ENCODE results near the gene ANLN. TPM values are rescaled to one million over a fixed set of nuclear protein-coding genes. Genes with fewer than 3 reads are reported as not detected.

Gene ANLN
- total and polyA plus RNA-seq, 3 donors from 2014 or later: 17.3 to 35.5 (median 17.6) TPM

DNA sequence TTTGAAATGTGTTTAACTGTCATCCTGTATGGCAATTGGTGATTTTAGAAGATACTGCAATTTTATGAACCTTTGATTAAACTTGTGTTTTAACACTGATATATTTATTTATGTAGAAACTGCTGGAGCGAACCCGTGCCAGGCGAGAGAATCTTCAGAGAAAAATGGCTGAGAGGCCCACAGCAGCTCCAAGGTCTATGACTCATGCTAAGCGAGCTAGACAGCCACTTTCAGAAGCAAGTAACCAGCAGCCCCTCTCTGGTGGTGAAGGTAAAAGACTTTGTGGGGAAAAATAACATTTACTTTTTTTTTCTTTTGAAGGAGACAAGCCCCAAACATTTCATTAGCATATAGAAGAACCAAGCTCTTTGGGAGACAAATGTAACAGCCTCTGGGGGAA lies 6.5 kb downstream of the ANLN start:
- intact Hi-C loops (cut with DNase I; ENCODE audit: low total_unique reads): no loop called here
- no peak for DNase-seq
- 97 to 98% methylated on average over 4 of the region's 4 CpGs for WGBS, 2 donors

DNA sequence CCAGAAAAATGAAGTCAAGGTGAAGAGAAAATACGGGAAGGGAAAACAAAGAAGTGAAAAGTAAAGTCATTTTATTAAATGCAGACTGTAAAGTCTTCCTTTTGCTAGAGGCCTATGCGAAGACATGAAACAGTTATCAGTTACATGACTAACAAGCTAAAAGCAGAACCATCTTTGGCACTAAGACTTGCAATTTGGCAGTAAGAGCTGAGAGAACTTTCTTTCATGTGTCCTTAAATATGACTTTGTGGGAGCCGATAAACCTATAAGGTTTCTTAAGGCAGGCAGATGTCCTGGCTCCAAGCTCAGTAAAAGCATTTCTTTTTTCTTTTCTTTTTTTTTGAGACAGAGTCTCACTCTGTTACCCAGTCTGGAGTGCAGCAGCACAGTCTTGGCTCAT lies 10.4 kb downstream of the ANLN start:
- no peak for TF ChIP-seq POLR2A (IDR thresholded peaks at IDR 0.05)
- TF ChIP-seq, protein P1, sequence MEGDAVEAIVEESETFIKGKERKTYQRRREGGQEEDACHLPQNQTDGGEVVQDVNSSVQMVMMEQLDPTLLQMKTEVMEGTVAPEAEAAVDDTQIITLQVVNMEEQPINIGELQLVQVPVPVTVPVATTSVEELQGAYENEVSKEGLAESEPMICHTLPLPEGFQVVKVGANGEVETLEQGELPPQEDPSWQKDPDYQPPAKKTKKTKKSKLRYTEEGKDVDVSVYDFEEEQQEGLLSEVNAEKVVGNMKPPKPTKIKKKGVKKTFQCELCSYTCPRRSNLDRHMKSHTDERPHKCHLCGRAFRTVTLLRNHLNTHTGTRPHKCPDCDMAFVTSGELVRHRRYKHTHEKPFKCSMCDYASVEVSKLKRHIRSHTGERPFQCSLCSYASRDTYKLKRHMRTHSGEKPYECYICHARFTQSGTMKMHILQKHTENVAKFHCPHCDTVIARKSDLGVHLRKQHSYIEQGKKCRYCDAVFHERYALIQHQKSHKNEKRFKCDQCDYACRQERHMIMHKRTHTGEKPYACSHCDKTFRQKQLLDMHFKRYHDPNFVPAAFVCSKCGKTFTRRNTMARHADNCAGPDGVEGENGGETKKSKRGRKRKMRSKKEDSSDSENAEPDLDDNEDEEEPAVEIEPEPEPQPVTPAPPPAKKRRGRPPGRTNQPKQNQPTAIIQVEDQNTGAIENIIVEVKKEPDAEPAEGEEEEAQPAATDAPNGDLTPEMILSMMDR (IDR thresholded peaks at IDR 0.05): no peak
- no peaks in the 10 kb centered on the region for H3K4me1 ChIP-seq

More for the DNA sequence above, 6.5 kb downstream of the ANLN start:
- no peaks in the 10 kb centered on the region for H3K4me1 ChIP-seq
- H3K9me3 ChIP-seq: no peaks in the 10 kb centered on the region
- TF ChIP-seq, protein P1 (IDR thresholded peaks at IDR 0.05): no peak
- no peaks in the 10 kb centered on the region for H3K36me3 ChIP-seq (ENCODE audit: low read depth, missing control alignments)
- no peak overlapping the region for H3K4me3 ChIP-seq
- H3K27me3 ChIP-seq: no peaks in the 10 kb centered on the region
- H3K27ac ChIP-seq: no peak overlapping the region

DNA sequence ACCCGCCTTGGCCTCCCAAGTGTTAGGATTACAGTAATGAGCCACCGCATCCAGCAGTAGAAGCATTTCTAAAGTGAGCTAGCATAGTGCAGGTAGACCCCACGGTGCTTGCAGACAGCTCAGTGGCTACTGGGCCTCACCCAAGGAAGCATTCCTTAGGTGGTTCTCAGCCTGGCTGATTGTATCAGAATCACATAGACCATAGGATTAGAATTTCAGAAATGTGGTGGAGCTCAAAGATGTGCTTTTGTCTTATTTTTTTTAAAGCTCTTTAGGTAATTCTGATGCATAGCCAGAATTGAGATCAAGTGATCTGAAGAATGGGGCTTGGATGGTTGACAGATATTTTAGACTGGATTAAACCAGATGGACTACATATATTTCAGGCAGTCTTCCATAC lies 10.9 kb downstream of the ANLN start:
- intact Hi-C loops (cut with DNase I; ENCODE audit: low total_unique reads): no loop called here
- Histone ChIP-seq H3K4me3 (no peak overlapping the region), H3K4me1 (no peaks in the 10 kb centered on the region), H3K36me3 (ENCODE audit: low read depth, missing control alignments) (no peaks in the 10 kb centered on the region), H3K9me3 (no peaks in the 10 kb centered on the region), H3K27me3 (no peaks in the 10 kb centered on the region), H3K27ac (no peak overlapping the region)
- TF ChIP-seq POLR2A (IDR thresholded peaks at IDR 0.05): no peak
- TF ChIP-seq, protein P1 (IDR thresholded peaks at IDR 0.05): no peak
- DNase-seq: no peak
- 96 to 97% methylated on average over 3 of the region's 3 CpGs for WGBS, 2 donors

More for the DNA sequence above, 10.4 kb downstream of the ANLN start:
- 72 to 73% methylated on average over 3 of the region's 3 CpGs for WGBS, 2 donors
- H3K27me3 ChIP-seq: no peaks in the 10 kb centered on the region
- H3K36me3 ChIP-seq (ENCODE audit: low read depth, missing control alignments): no peaks in the 10 kb centered on the region
- H3K4me3 ChIP-seq: no peak overlapping the region
- DNase-seq: no peak
- intact Hi-C loops (cut with DNase I; ENCODE audit: low total_unique reads): no loop called here
- H3K9me3 ChIP-seq: no peaks in the 10 kb centered on the region
- no peak overlapping the region for H3K27ac ChIP-seq

DNA sequence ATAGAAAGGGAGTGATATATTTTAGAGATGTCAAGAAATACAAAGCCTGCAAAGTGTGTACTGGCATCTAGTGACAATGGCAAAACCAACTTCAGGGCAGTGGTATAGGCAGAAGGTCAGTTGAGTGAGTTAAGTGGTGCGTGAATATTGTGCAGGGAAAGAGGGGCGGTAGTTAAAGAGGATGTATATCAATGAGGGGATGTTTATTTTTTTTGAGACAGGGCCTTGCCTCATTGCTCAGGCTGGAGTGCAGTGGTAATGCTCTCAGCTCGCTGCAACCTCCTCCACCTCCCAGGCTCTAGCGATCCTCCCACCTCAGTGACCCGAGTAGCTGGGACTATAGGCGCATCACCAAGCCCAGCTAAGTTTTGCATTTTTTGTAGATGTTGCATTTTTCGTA lies 13.8 kb downstream of the ANLN start:
- no peak overlapping the region for H3K4me3 ChIP-seq
- no peaks in the 10 kb centered on the region for H3K36me3 ChIP-seq (ENCODE audit: low read depth, missing control alignments)
- no peaks in the 10 kb centered on the region for H3K4me1 ChIP-seq
- intact Hi-C loops (cut with DNase I; ENCODE audit: low total_unique reads): no loop called here
- no peak for DNase-seq
- WGBS, 2 donors: 88 to 91% methylated on average over 7 of the region's 7 CpGs
- H3K9me3 ChIP-seq: no peaks in the 10 kb centered on the region
- TF ChIP-seq, protein P1 (IDR thresholded peaks at IDR 0.05): no peak
- H3K27ac ChIP-seq: no peak overlapping the region
- no peaks in the 10 kb centered on the region for H3K27me3 ChIP-seq

DNA sequence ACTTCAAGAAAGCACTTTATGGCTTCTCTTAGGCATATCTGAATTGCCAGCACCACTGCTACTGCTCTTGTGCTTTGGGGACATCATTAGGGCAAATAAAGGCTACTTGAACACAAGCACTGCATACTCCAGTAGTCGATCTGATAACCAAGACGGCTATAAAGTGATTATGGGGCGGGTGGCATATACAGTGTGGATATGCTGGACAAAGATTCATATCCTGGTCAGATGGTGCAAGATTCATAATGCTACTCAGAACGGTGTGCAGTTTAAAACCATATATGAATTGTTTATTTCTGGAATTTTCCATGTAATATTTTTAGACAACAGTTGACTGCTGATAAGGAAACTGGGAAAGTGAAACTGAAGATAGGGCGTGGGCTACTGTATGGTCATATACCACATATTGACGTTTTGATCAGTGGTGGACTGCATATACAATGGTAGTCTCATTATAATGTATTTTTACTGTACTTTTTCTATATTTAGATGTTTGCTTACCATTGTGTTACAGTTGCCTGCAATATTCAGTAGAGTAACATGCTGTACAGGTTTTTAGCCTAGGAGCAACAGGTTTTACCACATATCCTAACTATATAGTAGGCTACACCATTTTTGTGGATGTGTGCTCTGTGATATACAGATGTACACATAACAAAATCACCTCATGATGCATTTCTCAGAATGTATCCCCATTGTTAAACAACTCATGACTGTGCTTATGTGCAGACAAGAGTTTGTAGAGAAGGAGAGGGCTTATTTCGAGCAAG lies 15.2 kb downstream of the ANLN start:
- no peaks in the 10 kb centered on the region for H3K27me3 ChIP-seq
- intact Hi-C loops (cut with DNase I; ENCODE audit: low total_unique reads): no loop called here
- H3K4me1 ChIP-seq: no peaks in the 10 kb centered on the region
- no peak for TF ChIP-seq POLR2A (IDR thresholded peaks at IDR 0.05)
- TF ChIP-seq, protein P1 (IDR thresholded peaks at IDR 0.05): no peak
- no peaks in the 10 kb centered on the region for H3K9me3 ChIP-seq
- no peak overlapping the region for H3K4me3 ChIP-seq
- no peak for DNase-seq
- 91 to 95% methylated on average over 7 of the region's 7 CpGs for WGBS, 2 donors
- no peak overlapping the region for H3K27ac ChIP-seq
- H3K36me3 ChIP-seq (ENCODE audit: low read depth, missing control alignments): no peaks in the 10 kb centered on the region
